GM18951 (cell line): Measurements from ENCODE around the gene ADAT3.

Experiments
- POLR2A ChIP-seq: IDR thresholded peaks from 4 replicates; pipeline ENCODE4 v1.6.1; 2011; ENCODE audit warnings: mild to moderate bottlenecking; ENCODE audit not compliant: insufficient read length, insufficient read depth; ENCODE audit errors: extremely low read depth
- in situ Hi-C: fragments of 300-500 bp; cut with MboI; formaldehyde crosslinking; loops from one replicate; pipeline ENCODE4 v1.12.0; 2022; ENCODE audit warnings: low sequenced_read_pairs, mixed read lengths, inconsistent platforms; ENCODE audit not compliant: unreplicated experiment

ADAT3 gene

DNA sequence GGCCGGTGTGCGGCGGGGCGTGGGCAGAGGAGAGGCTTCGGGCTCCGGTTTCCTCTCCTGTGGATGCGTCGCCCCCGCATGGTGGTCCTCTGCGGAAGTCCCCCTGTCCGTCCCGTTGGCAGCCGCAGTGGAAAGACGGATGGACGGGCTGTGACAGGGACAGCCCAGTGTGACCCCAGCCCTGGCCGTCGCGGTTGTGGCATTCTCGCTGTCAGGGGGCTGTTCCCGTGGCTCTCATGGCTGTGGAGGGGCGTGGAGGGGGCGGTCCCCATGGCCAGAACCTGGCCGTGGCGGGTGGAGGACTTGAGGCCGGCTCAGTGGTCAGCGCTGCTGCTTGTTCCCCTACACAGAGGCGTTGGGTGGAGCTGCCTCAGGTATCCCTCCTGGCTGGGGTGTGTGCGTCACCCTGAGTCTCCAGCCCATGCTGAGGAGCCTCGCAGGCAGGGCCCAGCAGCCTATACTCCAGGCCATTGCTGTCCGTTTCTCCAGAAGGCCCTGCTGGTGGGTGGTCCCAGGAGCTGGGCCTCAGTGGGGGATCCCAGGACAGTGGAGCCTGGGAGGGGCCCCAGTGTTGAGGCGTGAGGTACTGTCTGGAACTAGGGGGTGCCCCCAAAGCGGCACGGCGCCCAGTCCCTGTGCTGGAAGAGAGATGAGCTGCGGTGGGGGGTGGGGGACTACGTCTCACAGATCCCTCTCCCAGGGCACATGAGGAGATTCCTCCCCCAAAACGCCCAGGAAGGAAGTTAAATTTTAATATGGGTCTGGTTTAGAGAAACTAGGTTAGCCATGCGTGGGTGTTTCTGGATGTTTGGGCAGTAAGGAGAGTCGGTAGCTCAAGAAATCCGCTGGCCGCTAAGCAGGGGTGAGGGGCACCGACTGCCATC lies 56.0 kb downstream of the ADAT3 start:
- in situ Hi-C loops = no loop called here
- no peak for TF ChIP-seq POLR2A

DNA sequence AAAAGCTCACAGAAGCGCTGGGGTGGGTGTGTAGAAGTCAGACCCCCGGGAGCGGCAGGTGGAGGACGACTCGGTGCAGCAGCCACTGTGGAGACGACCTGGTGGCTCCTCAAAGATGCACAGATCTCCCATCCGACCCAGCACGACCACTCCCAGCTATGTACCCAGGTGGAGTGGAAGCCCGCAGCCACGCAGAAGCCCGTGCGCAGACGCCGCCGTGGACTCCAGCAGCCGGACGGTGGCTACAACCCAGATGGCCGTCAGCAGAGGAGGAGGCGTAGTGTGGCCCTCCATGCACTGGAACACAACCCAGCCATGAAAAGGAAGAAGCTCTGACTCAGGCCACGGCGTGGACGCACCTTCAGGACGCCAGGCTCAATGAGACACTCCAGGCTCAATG lies 57.5 kb downstream of the ADAT3 start:
- in situ Hi-C loops = no loop called here
- no peak for TF ChIP-seq POLR2A
